Activated naive CD8-positive, alpha-beta T cell treated with anti-CD3 and anti-CD28 coated beads for 36 hours (primary cell): ENCODE results near the gene FYN. TPM values are rescaled to one million over a fixed set of nuclear protein-coding genes. Genes with fewer than 3 reads are reported as not detected.
"Not testable (repeated sequence)": the region's sequence is repeated elsewhere in the genome, so short reads cannot be mapped to it uniquely, and the experiment has no call there.

ENCODE experiments used
- DNase-seq: peaks from one replicate; pipeline ENCODE4 v3.0.0; 2021
- H3K27ac Mint-ChIP-seq: one replicate; pipeline ENCODE4 v1.8.0; 2022; ENCODE audit warnings: mild to moderate bottlenecking, moderate library complexity, mixed read lengths
- H3K27me3 Mint-ChIP-seq: one replicate; pipeline ENCODE4 v1.8.0; 2022; ENCODE audit warnings: mild to moderate bottlenecking, mixed read lengths
- H3K36me3 Mint-ChIP-seq: one replicate; pipeline ENCODE4 v1.8.0; 2021; ENCODE audit warnings: mild to moderate bottlenecking, mixed read lengths
- H3K4me1 Mint-ChIP-seq: one replicate; pipeline ENCODE4 v1.8.0; 2021; ENCODE audit warnings: mixed read lengths
- H3K4me3 Mint-ChIP-seq: one replicate; pipeline ENCODE4 v1.8.0; 2022; ENCODE audit warnings: mild to moderate bottlenecking, moderate library complexity, mixed read lengths
- H3K9me3 Mint-ChIP-seq: one replicate; pipeline ENCODE4 v1.8.0; 2022; ENCODE audit warnings: mixed read lengths
- total RNA-seq, 2 experiments: library from RNA; stranded (reverse); gene quantifications; one replicate each; pipeline ENCODE4 v1.2.3, GENCODE V29; 2021

The FYN gene
- total RNA-seq, 2 experiments from 2014 or later, result 390 to 395 TPM

DNA sequence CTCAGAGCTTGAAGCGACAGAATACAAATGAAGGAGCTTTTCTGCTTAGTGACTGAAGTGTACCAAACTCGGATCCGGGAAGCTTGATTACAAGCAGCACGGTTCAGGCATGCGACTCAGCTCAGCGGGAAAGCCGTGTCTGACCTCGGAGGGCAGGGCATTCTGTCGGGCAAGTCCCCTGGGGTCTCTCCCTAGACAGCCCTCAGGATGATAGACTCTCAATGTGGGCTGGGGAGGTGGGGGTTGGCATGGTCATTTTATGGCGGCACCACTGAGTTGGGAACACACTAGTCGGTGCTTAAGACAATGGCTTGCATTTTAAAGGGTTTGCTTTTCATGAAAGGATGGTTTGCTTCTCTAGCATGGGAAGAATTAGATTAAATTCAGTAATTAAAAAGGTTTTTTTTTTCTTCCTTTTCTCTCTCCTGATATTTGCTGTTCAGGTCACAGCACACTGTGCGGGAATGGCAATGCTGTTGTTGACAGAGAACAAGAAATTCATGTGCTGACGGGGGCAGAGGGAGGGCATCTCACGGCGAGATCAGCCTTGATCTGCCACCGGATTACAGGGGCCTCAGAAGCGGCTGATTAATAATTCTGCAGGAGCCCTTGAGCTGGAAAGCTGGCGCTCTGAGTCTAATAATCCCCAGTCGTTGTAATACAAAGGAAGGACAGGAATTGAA, 186.9 kb downstream of the FYN start:
- peaks cover 56% of the 10 kb centered on the region for H3K4me1 Mint-ChIP-seq
- H3K9me3 Mint-ChIP-seq, result no peaks in the 10 kb centered on the region
- H3K4me3 Mint-ChIP-seq, result no peak overlapping the region
- H3K27ac Mint-ChIP-seq, result peak overlapping the region; percentile 40
- peaks cover 73% of the 10 kb centered on the region for H3K36me3 Mint-ChIP-seq
- no peak for DNase-seq
- H3K27me3 Mint-ChIP-seq, result no peaks in the 10 kb centered on the region

DNA sequence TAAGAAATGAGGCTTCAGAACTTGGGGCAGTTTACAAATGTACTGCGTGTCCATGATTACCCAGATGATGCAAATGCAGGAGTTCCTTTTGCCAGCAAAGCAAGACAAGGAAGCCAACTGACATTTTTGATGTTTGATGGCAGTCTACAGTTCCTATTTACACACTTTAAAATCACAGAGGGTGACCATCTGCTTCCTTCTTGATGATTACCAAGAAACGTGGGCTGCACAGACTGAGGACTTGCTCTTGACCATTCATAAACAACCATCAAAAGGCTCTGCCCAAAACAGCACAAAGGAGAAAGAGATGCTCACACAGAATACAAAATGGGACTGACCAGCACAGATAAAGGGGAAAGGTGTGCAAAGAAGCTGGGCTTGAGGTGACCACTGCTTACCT, 187.7 kb downstream of the FYN start:
- Mint-ChIP-seq H3K36me3 (peaks cover 72% of the 10 kb centered on the region), H3K27me3 (no peaks in the 10 kb centered on the region), H3K4me1 (peaks cover 58% of the 10 kb centered on the region), H3K4me3 (no peak overlapping the region), H3K9me3 (no peaks in the 10 kb centered on the region), H3K27ac (no peak overlapping the region)
- no peak for DNase-seq

DNA sequence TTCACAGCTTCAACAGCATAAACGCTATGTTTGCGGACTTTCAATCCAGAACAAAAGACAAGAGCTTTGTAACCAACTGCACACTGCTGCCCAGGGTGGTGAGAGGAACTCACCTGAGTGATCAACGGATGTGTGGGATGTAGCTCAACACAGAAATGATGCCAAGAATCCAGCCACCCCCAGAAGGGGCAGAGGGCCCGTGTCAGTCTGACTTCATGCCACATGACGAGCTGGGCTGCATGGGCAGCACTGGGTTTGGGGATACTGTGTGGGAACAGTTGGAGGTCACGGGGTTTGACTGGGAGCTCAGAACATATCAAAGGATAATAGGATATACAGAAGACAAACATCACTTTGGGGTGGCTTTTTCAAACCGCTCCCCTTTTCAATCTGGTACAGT, 188.2 kb downstream of the FYN start:
- Mint-ChIP-seq H3K27ac (no peak overlapping the region), H3K4me1 (peaks cover 58% of the 10 kb centered on the region), H3K9me3 (no peaks in the 10 kb centered on the region), H3K27me3 (no peaks in the 10 kb centered on the region), H3K4me3 (no peak overlapping the region), H3K36me3 (peaks cover 67% of the 10 kb centered on the region)
- DNase-seq, result no peak

DNA sequence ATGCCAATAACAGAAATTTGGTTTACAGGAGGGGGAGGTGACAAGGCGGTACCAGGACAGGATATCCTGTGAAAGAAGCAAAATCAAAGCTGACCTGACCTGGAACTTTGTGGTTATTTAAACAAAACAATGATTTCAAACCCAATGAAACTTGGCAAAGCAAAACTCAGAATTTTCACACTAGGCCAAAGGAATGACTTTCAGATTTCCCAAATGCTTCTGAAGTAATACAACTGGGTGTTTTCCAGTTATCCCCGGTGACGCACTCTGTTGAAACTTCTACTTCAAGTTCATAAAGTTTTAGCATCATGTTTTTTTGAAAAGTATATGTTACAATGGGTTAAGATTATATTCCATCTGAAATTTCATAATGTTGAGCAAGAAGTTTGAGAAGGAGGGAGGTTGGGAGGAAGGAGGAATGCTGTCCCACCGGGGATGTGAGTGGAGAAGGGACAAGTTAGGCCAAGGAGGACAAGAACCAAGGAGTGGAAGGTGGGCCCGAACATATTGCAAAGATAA, 189.4 kb downstream of the FYN start:
- Mint-ChIP-seq H3K4me1 (peaks cover 58% of the 10 kb centered on the region), H3K27ac (no peak overlapping the region), H3K9me3 (no peaks in the 10 kb centered on the region), H3K27me3 (no peaks in the 10 kb centered on the region), H3K4me3 (no peak overlapping the region), H3K36me3 (peaks cover 61% of the 10 kb centered on the region)
- DNase-seq, result no peak

DNA sequence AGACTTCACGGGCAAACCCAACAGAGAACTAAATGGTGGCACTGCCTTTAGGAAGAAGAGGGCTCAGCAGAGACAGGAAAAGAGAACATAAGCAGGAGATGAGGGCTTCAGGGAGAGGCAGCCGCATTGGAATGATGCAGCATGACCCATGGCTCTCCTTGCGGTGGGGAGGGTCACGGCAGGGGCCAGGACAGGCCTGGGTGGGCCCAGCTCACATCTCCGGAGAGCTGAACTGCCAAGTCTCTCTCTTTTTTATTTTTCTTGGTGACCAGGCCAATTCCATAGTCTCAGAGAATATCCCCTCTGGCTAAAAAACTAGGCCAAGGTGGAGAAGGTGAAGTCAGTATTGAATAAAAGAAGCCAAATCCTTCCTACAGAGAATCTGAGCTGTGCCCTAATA, 190.1 kb downstream of the FYN start:
- DNase-seq, result no peak
- Mint-ChIP-seq H3K4me1 (peaks cover 57% of the 10 kb centered on the region), H3K27ac (peak overlapping the region; percentile 50), H3K27me3 (no peaks in the 10 kb centered on the region), H3K36me3 (peaks cover 62% of the 10 kb centered on the region), H3K4me3 (no peak overlapping the region), H3K9me3 (no peaks in the 10 kb centered on the region)

DNA sequence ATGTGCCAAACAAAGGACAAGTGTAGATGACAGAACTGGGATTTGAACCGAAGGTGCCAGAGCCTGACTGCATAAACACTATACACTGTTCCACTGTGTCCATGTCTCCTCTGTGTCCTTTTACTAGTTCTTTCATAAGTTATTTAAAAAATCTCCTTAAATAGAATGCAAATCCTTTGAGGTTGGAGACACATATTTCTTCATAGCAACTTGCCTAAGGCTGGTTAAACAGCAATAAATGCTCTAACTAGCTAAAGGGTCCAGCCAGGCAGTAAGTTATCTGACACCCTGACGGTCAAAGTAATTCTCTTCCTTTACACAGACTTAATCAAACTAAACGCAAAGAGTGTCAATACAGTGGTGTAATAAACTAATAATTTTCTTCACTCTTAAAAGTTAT, 191.4 kb downstream of the FYN start:
- Mint-ChIP-seq H3K36me3 (peaks cover 55% of the 10 kb centered on the region), H3K27me3 (no peaks in the 10 kb centered on the region), H3K4me3 (no peak overlapping the region), H3K9me3 (no peaks in the 10 kb centered on the region), H3K4me1 (peaks cover 51% of the 10 kb centered on the region), H3K27ac (no peak overlapping the region)
- no peak for DNase-seq

DNA sequence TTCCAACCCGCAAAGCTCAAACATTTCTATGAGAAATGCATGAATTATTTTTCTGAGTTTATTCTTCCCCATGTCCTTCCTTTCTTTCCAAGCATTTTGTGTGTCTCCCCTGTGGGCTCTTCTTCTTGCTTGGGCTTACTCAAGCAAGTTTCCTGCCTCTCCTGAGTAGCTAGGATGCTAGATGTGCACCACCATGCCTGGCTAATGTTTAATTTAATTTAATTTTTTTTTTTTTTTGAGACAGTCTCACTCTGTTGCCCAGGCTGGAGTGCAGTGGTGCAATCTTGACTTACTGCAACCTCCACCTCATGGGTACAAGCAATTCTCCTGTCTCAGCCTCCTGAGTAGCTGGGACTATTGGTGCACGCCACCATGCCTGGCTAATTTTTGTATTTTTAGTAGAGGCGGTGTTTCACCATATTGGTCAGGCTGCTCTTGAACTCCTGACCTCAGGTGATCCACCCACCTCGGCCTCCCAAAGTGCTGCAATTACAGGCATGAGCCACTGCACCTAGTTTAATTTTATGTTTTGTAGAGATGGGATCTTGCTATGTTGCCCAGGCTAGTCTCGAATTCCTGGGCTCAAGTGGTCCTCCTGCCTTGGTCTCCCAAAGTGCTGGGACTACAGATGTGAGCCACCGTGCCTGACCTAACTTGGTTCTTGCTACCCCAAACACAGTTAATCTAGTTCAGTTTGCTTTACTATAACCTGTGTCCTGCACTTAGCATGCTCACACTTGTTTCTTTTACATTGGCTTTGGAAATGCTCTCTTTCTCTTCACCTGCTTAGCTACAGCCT, 192.2 kb downstream of the FYN start:
- not testable (repeated sequence) for H3K4me3 Mint-ChIP-seq, H3K9me3 Mint-ChIP-seq, H3K27me3 Mint-ChIP-seq, DNase-seq
- H3K27ac Mint-ChIP-seq, result peak overlapping the region; percentile 7
- peaks cover 47% of the 10 kb centered on the region for H3K36me3 Mint-ChIP-seq
- peaks cover 51% of the 10 kb centered on the region for H3K4me1 Mint-ChIP-seq

DNA sequence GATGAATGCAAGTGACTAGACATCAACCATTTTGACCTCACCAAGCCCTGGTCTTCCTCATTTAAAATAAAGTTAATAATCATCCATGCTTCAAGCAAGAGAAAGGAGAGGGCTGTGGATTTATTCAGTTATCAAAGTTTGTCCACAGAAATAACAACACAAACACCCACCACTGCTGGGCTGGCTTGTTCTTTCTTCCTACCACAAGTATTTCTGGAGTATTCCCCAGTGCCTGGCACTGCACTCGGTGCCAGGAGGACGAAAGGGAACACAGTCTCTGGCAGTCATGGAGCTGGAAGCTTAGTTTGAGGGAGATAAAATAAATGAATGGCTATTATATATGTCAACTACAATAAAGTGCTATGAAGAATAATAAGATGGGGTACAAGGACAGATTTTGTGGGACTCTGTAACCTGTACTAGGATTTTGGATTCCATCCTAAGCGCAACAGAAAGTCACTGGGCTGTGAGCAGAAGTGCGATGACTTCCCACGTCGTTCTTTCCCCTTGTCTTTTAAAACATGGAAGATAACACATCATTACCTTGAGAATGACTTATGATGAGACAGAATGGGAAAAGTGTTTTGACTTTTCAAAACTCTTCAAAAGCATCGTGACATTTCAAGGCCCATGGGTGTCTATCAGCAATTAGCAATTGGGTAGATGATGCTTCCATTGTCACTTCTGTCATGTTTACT, 193.1 kb downstream of the FYN start:
- Mint-ChIP-seq H3K4me3 (no peak overlapping the region), H3K27ac (peak overlapping the region; percentile 56), H3K36me3 (peaks cover 42% of the 10 kb centered on the region), H3K27me3 (no peaks in the 10 kb centered on the region), H3K9me3 (no peaks in the 10 kb centered on the region), H3K4me1 (peaks cover 47% of the 10 kb centered on the region)
- no peak for DNase-seq

DNA sequence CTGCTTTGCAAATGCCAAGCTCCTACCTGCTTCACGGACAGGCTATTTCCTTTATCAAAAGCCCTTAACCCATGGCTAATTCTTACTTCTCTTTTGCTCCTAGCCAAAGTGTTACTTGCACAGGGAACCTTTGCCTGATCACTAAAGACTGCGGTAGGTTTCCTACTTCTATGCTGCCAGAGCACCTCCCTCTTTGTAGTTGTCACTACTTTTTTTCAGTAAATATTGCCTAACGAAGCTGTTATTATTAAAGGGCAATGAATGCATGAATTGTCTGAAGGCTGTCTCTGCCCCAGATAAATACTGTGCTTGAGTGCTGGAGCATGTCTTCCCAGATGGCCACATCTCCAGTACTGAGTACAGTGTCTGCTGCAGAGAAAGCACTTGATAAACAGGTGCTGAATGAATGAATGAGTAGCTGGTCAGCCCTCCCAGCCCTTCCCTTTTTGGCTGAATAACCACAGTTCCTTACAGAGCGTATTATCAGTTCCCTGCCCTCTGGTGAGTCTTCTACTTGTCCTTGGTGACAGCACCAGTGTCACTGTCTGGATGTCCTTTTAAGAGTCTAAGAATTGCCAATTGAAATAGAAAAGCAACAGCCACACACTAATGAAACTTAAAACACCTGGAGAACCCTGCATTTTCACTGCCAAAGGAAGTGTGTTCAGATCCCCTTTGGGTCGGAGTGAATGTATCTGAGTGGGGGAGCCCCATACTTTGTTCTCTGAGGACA, 194.0 kb downstream of the FYN start:
- H3K4me1 Mint-ChIP-seq, result peaks cover 38% of the 10 kb centered on the region
- no peaks in the 10 kb centered on the region for H3K9me3 Mint-ChIP-seq
- no peaks in the 10 kb centered on the region for H3K27me3 Mint-ChIP-seq
- H3K4me3 Mint-ChIP-seq, result no peak overlapping the region
- H3K27ac Mint-ChIP-seq, result no peak overlapping the region
- no peak for DNase-seq
- H3K36me3 Mint-ChIP-seq, result peaks cover 41% of the 10 kb centered on the region

DNA sequence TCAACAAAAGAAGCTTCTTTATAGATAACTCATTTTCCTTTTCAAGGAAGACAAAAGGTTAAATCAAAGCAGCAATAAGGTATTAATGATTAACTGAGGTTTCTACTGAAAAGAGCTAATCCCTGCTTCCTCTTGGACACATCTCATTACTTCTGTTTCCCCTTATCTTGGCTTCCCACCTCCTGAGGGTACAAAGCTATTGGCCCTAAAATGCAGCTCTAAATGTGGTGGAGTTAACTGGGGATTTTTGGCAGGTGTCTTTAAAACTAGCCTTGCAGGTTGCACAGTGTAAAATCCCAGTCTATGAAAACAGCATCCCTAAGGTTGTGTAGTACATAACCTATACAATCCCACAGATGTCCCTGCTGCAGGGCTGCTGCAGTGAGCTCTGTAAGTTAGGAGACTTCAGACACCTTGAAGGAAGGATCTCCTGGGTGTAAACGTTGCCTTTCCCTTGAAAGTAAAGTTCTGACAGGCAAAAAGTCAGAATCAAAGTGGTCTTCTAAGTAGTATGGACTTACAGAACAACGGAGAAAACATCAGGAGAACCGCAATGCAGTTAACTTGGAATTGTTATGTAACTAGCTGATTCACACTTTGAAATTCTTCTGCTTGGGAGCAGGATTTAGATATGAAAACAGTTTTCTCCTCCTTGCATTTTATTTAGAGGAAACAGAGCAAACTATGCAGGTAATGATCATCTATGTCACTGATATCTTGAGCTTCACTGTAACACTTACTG, 195.8 kb downstream of the FYN start:
- peaks cover 27% of the 10 kb centered on the region for H3K4me1 Mint-ChIP-seq
- H3K27me3 Mint-ChIP-seq, result no peaks in the 10 kb centered on the region
- H3K27ac Mint-ChIP-seq, result no peak overlapping the region

DNA sequence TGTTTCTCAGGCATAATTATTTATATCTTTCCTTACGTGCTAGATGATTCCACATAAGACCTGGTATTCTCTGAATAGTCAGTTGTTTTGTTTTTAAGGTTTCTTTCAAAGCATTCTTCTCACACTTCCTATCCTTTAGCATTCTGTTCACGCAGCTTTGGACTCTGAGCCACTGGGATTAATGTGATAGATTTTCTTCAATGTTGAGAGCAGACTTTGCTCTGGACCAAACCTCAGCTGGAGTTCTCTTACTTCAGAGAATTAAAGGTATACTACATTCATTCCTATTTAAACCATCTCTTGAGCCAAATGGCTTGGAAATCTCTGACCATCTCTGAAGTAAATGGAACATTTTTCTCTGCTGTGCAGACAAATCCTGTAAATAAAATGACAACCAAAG, 196.9 kb downstream of the FYN start:
- no peak overlapping the region for H3K4me3 Mint-ChIP-seq
- H3K36me3 Mint-ChIP-seq, result peaks cover 33% of the 10 kb centered on the region
- no peak overlapping the region for H3K27ac Mint-ChIP-seq
- H3K27me3 Mint-ChIP-seq, result no peaks in the 10 kb centered on the region
- DNase-seq, result no peak
- no peaks in the 10 kb centered on the region for H3K9me3 Mint-ChIP-seq
- peaks cover 18% of the 10 kb centered on the region for H3K4me1 Mint-ChIP-seq

More for the DNA sequence above, 195.8 kb downstream of the FYN start:
- Mint-ChIP-seq H3K9me3 (no peaks in the 10 kb centered on the region), H3K4me3 (no peak overlapping the region), H3K36me3 (peaks cover 37% of the 10 kb centered on the region)
- DNase-seq, result no peak

DNA sequence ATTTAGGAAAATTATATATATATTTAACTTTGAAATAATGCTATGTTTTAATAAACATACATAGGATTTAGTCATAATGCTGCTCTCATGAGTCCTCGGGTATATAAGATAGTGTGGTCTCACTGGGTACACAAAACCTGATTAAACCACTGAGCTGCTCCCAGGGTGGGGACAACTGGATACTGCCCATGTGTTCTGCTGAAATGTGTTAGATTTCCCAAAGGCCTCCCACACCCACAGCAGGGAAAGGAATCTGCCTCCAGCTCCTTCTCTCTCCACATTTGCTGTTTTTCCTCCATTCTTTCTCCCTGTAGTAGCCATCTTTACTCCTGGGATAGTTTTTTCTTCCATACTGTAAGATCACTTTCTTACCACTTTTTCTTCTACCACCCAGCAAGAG, 198.4 kb downstream of the FYN start:
- Mint-ChIP-seq H3K27me3 (no peaks in the 10 kb centered on the region), H3K9me3 (no peaks in the 10 kb centered on the region), H3K36me3 (peaks cover 38% of the 10 kb centered on the region), H3K4me1 (peaks cover 16% of the 10 kb centered on the region), H3K27ac (peak overlapping the region; percentile 43), H3K4me3 (no peak overlapping the region)
- no peak for DNase-seq

DNA sequence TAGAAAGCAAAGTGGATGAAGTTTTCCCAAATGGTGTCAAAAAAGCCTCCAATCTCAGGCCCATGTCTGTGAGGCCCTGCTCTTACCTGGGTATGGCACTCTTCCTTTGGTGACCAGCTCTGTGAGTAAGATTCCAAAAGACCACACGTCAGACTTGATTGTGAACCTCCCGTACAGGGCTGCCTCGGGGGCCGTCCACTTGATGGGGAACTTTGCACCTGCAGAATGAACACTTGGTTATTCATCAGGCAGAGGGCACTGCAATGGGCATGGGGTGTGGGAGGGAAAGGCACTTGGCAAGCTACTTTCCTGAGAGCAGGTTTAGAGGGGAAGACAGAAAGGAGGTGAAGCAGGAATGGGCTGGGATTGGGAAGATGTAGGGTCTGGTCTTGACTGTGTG, 198.8 kb downstream of the FYN start:
- peaks cover 38% of the 10 kb centered on the region for H3K36me3 Mint-ChIP-seq
- H3K27me3 Mint-ChIP-seq, result no peaks in the 10 kb centered on the region
- peaks cover 13% of the 10 kb centered on the region for H3K4me1 Mint-ChIP-seq
- no peaks in the 10 kb centered on the region for H3K9me3 Mint-ChIP-seq
- H3K27ac Mint-ChIP-seq, result peak overlapping the region; percentile 63
- no peak for DNase-seq
- no peak overlapping the region for H3K4me3 Mint-ChIP-seq

DNA sequence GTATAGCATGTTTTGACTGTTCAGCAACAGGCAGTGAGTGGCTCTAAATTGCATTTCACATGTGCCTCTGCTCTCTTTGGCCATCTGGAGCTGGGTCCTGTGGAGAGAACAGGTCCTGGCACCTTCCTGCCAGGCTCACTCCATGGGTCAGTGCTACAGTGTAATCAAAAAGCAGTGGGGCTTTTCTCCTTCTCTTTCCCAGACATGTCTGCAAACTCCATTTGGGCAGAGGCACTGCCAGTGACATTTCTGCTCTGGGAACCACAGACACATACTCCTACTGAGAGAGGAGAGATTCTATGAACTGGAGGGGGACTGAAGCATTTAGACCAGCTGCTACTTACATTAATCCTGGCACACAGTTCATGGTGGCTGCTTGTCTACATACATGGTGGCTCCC, 199.3 kb downstream of the FYN start:
- no peak overlapping the region for H3K4me3 Mint-ChIP-seq
- no peaks in the 10 kb centered on the region for H3K9me3 Mint-ChIP-seq
- no peaks in the 10 kb centered on the region for H3K27me3 Mint-ChIP-seq
- DNase-seq, result no peak
- H3K4me1 Mint-ChIP-seq, result peaks cover 12% of the 10 kb centered on the region
- H3K27ac Mint-ChIP-seq, result no peak overlapping the region
- H3K36me3 Mint-ChIP-seq, result peaks cover 40% of the 10 kb centered on the region
